Measurements from ENCODE around the gene TRIM67. TPM values are rescaled to one million over a fixed set of nuclear protein-coding genes. Genes with fewer than 3 reads are reported as not detected.
A peak's percentile ranks its signal among the peaks of the same experiment; 100 is the strongest.

TRIM67 gene
- total and polyA plus RNA-seq, 4 donors = under 0.01 to 0.09 TPM; not detected in 2

DNA sequence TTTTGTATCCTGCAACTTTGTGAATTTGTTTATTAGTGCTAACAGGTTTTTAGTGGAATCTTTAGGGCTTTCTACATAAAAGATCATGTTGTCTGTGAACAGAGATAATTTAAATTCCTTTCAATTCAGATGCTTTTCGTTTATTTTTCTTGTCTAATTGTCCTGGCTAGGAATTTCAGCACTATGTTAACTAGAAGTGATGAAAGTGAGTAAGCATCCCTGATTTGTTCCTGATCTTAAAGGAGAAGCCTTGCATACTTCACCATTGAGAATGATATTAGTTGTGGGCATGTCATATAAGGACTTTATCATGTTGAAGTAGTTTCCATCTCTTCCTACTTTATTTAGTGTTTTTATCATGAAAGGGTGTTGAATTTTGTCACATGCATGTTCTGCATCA is 23.6 kb upstream of the TRIM67 start:
- Histone ChIP-seq H3K4me3 (no peak overlapping the region), H3K27ac (ENCODE audit: low read depth in 1 of 2, low read length in 1 of 2) (no peak overlapping the region), H3K9me3 (ENCODE audit: control insufficient read depth in 4 of 4, insufficient read depth in 3 of 4, low read length in 3 of 4) (peaks cover 0 to 7% (median 2%) of the 10 kb centered on the region in 4 donors), H3K27me3 (ENCODE audit: control insufficient read depth in 3 of 3, insufficient read depth in 3 of 3, low read length in 2 of 3) (no peaks in the 10 kb centered on the region), H3K9ac (ENCODE audit: insufficient read depth in 1 of 2, low read length in 2 of 2) (no peak overlapping the region), H3K4me1 (ENCODE audit: control insufficient read depth in 5 of 5, insufficient read depth in 5 of 5, low read length in 5 of 5) (peaks cover 0 to 18% (median 5%) of the 10 kb centered on the region in 5 donors), H3K36me3 (ENCODE audit: control insufficient read depth in 4 of 4, insufficient read depth in 4 of 4, low read length in 4 of 4) (no peaks in the 10 kb centered on the region)
- DNase-seq = no peak
- ATAC-seq (ENCODE audit: insufficient read depth, low FRiP score) = no peak
- 59 to 66% methylated on average over 1 of the region's 1 CpG for WGBS, 2 donors
- TF ChIP-seq, protein P1, sequence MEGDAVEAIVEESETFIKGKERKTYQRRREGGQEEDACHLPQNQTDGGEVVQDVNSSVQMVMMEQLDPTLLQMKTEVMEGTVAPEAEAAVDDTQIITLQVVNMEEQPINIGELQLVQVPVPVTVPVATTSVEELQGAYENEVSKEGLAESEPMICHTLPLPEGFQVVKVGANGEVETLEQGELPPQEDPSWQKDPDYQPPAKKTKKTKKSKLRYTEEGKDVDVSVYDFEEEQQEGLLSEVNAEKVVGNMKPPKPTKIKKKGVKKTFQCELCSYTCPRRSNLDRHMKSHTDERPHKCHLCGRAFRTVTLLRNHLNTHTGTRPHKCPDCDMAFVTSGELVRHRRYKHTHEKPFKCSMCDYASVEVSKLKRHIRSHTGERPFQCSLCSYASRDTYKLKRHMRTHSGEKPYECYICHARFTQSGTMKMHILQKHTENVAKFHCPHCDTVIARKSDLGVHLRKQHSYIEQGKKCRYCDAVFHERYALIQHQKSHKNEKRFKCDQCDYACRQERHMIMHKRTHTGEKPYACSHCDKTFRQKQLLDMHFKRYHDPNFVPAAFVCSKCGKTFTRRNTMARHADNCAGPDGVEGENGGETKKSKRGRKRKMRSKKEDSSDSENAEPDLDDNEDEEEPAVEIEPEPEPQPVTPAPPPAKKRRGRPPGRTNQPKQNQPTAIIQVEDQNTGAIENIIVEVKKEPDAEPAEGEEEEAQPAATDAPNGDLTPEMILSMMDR (IDR thresholded peaks at IDR 0.05; ENCODE audit: control extremely low read depth, extremely low read depth) = no peak

DNA sequence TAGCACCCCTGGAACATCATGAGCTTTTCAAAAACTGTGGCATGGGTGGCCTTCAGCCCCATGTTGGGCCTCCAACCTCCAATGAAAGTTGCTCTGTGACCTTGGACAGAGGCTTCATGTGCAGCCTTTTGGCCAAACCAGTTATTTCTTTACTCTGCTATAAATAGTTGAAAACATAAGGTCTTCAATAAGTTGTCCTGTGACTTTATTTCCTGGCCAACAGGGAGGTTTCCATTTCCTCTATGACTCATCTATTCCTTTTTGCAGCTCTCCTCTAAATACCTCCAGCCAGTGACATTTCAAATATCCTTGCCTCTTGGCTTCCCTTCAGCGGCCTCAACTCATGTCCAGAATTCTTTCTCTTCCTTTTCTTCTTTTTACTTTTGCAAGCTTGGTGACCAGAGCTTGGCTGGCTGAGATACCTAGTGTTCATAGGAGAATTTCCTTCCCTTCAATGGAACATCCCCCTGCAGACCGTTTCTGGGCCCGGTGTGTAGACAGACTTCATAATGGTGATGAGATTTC is 22.7 kb upstream of the TRIM67 start:
- TF ChIP-seq, protein P1 (IDR thresholded peaks at IDR 0.05; ENCODE audit: control extremely low read depth, extremely low read depth) = no peak
- H3K9ac ChIP-seq (ENCODE audit: insufficient read depth in 1 of 2, low read length in 2 of 2) = no peak overlapping the region
- DNase-seq = peak in 1 of 3 donors; percentile 29
- H3K4me1 ChIP-seq (ENCODE audit: control insufficient read depth in 5 of 5, insufficient read depth in 5 of 5, low read length in 5 of 5) = peaks cover 0 to 18% (median 5%) of the 10 kb centered on the region in 5 donors
- no peaks in the 10 kb centered on the region for H3K27me3 ChIP-seq (ENCODE audit: control insufficient read depth in 3 of 3, insufficient read depth in 3 of 3, low read length in 2 of 3)
- 64 to 75% methylated on average over 3 of the region's 3 CpGs for WGBS, 2 donors
- H3K9me3 ChIP-seq (ENCODE audit: control insufficient read depth in 4 of 4, insufficient read depth in 3 of 4, low read length in 3 of 4) = peaks cover 0 to 7% (median 2%) of the 10 kb centered on the region in 4 donors
- ATAC-seq (ENCODE audit: insufficient read depth, low FRiP score) = no peak
- no peaks in the 10 kb centered on the region for H3K36me3 ChIP-seq (ENCODE audit: control insufficient read depth in 4 of 4, insufficient read depth in 4 of 4, low read length in 4 of 4)
- no peak overlapping the region for H3K27ac ChIP-seq (ENCODE audit: low read depth in 1 of 2, low read length in 1 of 2)
- H3K4me3 ChIP-seq = no peak overlapping the region

DNA sequence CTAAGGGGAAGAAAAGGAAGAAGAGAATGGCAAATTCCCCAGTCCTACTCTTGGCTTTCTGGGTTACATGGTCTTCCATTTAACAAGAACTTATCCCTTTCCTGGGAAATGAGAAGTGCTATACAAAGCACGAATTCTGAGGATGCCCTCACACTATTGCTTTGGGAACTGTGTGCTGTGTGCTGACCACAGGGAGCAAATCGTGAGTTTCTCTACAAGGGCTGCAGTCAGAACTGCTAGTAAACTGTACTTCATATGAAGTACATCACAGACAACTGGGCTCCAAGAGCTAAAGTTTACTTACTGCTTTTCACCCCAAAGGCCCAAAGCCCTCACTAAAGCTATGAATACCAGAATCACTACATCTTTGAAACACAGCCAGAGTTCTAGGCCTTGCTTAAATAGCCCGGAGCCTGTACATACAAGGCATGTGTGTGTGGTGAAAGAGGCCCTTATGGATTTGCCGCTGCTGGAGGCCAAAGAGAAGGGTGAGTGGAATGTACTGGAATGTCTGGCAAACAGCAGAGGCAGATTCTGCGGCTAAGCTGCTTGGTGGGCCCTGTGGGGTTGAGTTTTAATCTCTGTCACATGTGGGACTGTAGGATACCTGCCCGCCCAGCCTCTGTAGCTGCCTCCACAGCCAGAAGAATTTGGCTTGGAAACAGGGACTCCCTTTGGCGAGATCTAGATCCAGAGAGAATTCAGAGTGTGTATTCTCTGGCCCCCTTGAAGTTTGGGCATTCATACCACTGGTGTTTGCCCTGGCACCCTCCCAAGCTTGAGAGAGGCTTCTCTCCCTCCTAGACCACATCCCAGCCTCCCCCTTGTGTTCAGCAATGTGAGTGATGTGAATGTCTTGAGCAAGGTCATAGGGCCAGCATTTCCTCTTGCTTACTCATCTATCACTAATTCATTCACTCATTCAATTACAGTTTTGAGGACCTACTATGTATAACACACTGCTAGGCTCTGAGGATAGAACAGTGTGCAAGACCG is 21.9 kb upstream of the TRIM67 start:
- DNase-seq (peak; percentile 73 to 88 (median 82)), ATAC-seq (ENCODE audit: insufficient read depth, low FRiP score) (peak; percentile 41)
- Histone ChIP-seq H3K36me3 (ENCODE audit: control insufficient read depth in 4 of 4, insufficient read depth in 4 of 4, low read length in 4 of 4) (no peaks in the 10 kb centered on the region), H3K4me3 (no peak overlapping the region), H3K4me1 (ENCODE audit: control insufficient read depth in 5 of 5, insufficient read depth in 5 of 5, low read length in 5 of 5) (peaks cover 0 to 18% (median 5%) of the 10 kb centered on the region in 5 donors), H3K27ac (ENCODE audit: low read depth in 1 of 2, low read length in 1 of 2) (no peak overlapping the region), H3K27me3 (ENCODE audit: control insufficient read depth in 3 of 3, insufficient read depth in 3 of 3, low read length in 2 of 3) (no peaks in the 10 kb centered on the region), H3K9ac (ENCODE audit: insufficient read depth in 1 of 2, low read length in 2 of 2) (no peak overlapping the region), H3K9me3 (ENCODE audit: control insufficient read depth in 4 of 4, insufficient read depth in 3 of 4, low read length in 3 of 4) (peaks cover 0 to 5% (median 2%) of the 10 kb centered on the region in 4 donors)
- 54 to 74% methylated on average over 8 of the region's 8 CpGs for WGBS, 2 donors
- TF ChIP-seq, protein P1 (IDR thresholded peaks at IDR 0.05; ENCODE audit: control extremely low read depth, extremely low read depth) = no peak

Data from lung (tissue), 12 donors.